HG02571 (cell line): ENCODE results near the gene MEGF11.

Experiments
- ATAC-seq: cut with Tn5 transposase; IDR thresholded peaks from one replicate; pipeline ENCODE4 v1.9.1; 2021; ENCODE audit warnings: mild to moderate bottlenecking, moderate library complexity; ENCODE audit not compliant: unreplicated experiment

The MEGF11 gene

GRCh38 chr15:66099950-66100671 lies 153.4 kb downstream of the MEGF11 start:
- no peak for ATAC-seq

- no peak for ATAC-seq
These were observed 155.6 kb downstream of the MEGF11 start for GRCh38 chr15:66098022-66098363.

- ATAC-seq: no peak
These were observed 156.2 kb downstream of the MEGF11 start for GRCh38 chr15:66097151-66098021.

GRCh38 chr15:66096688-66097058 lies 156.9 kb downstream of the MEGF11 start:
- no peak for ATAC-seq

GRCh38 chr15:66095871-66096687 lies 157.5 kb downstream of the MEGF11 start:
- no peak for ATAC-seq

GRCh38 chr15:66094331-66094730 lies 159.2 kb downstream of the MEGF11 start:
- ATAC-seq: no peak

- ATAC-seq: no peak
These were observed 161.2 kb downstream of the MEGF11 start for GRCh38 chr15:66092053-66093016.

GRCh38 chr15:66089509-66089908 lies 164.0 kb downstream of the MEGF11 start:
- no peak for ATAC-seq

- no peak for ATAC-seq
These were observed 164.5 kb downstream of the MEGF11 start for GRCh38 chr15:66089049-66089448.

- no peak for ATAC-seq
These were observed 168.4 kb downstream of the MEGF11 start for GRCh38 chr15:66085128-66085527.

GRCh38 chr15:66084704-66085103 lies 168.8 kb downstream of the MEGF11 start:
- no peak for ATAC-seq

GRCh38 chr15:66080717-66081398 lies 172.7 kb downstream of the MEGF11 start:
- no peak for ATAC-seq

- no peak for ATAC-seq
These were observed 174.6 kb downstream of the MEGF11 start for GRCh38 chr15:66078929-66079275.

GRCh38 chr15:66078196-66078928 lies 175.2 kb downstream of the MEGF11 start:
- no peak for ATAC-seq

GRCh38 chr15:66077320-66077663 lies 176.3 kb downstream of the MEGF11 start:
- ATAC-seq: no peak

- no peak for ATAC-seq
These were observed 176.8 kb downstream of the MEGF11 start for GRCh38 chr15:66076591-66077319.

GRCh38 chr15:66075947-66076346 lies 177.6 kb downstream of the MEGF11 start:
- no peak for ATAC-seq

- ATAC-seq: no peak
These were observed 180.8 kb downstream of the MEGF11 start for GRCh38 chr15:66072616-66073361.
